HG02840 (cell line): ENCODE data around the gene DLG1.

ENCODE experiments used
- ATAC-seq: cut with Tn5 transposase; IDR thresholded peaks from one replicate; pipeline ENCODE4 v1.9.1; 2021; ENCODE audit warnings: mild to moderate bottlenecking, moderate library complexity, moderate number of reproducible peaks; ENCODE audit not compliant: unreplicated experiment, low FRiP score

DLG1 gene

GRCh38 chr3:197298341-197298944 is at the start of gene DLG1:
TSS of gene DLG1 (minus strand) at chr3:197298612. CDS start at chr3:197297204, 1,408 bp downstream.
- ATAC-seq, result peak; percentile 41

GRCh38 chr3:197348014-197348413 is 49.6 kb upstream of the DLG1 start:
- no peak for ATAC-seq

- ATAC-seq, result no peak
Observed at GRCh38 chr3:197345390-197345789, 47.0 kb upstream of the DLG1 start.

- ATAC-seq, result no peak
Observed at GRCh38 chr3:197344582-197345318, 46.3 kb upstream of the DLG1 start.

GRCh38 chr3:197343656-197344408 is 45.4 kb upstream of the DLG1 start:
- no peak for ATAC-seq

- ATAC-seq, result no peak
Observed at GRCh38 chr3:197343111-197343510, 44.7 kb upstream of the DLG1 start.

- ATAC-seq, result no peak
Observed at GRCh38 chr3:197340521-197340871, 42.1 kb upstream of the DLG1 start.

GRCh38 chr3:197339841-197340520 is 41.6 kb upstream of the DLG1 start:
- ATAC-seq, result no peak

GRCh38 chr3:197338586-197338985 is 40.2 kb upstream of the DLG1 start:
- ATAC-seq, result no peak

GRCh38 chr3:197337656-197338055 is 39.2 kb upstream of the DLG1 start:
- no peak for ATAC-seq

GRCh38 chr3:197337214-197337613 is 38.8 kb upstream of the DLG1 start:
- ATAC-seq, result no peak

GRCh38 chr3:197336348-197336747 is 37.9 kb upstream of the DLG1 start:
- no peak for ATAC-seq

- no peak for ATAC-seq
Observed at GRCh38 chr3:197335428-197336132, 37.2 kb upstream of the DLG1 start.

- ATAC-seq, result no peak
Observed at GRCh38 chr3:197333901-197334639, 35.7 kb upstream of the DLG1 start.

GRCh38 chr3:197331131-197331530 is 32.7 kb upstream of the DLG1 start:
- ATAC-seq, result no peak

GRCh38 chr3:197329382-197329781 is 31.0 kb upstream of the DLG1 start:
- no peak for ATAC-seq

GRCh38 chr3:197328198-197328597 is 29.8 kb upstream of the DLG1 start:
- ATAC-seq, result no peak

- ATAC-seq, result no peak
Observed at GRCh38 chr3:197327701-197328100, 29.3 kb upstream of the DLG1 start.

GRCh38 chr3:197325773-197326172 is 27.4 kb upstream of the DLG1 start:
- no peak for ATAC-seq

GRCh38 chr3:197322149-197322548 is 23.7 kb upstream of the DLG1 start:
- ATAC-seq, result no peak
